BJ (cell line): ENCODE data around the gene SLC39A1. TPM values are rescaled to one million over a fixed set of nuclear protein-coding genes. Genes with fewer than 3 reads are reported as not detected.

Experiments
- CTCF ChIA-PET: fragments of 350-600 bp; formaldehyde crosslinking; extraction: SDS; loops from one replicate; lab custom pipeline; 2021; ENCODE audit warnings: antibody characterized with exemption, inconsistent platforms; lab: Yijun Ruan, JAX
- POLR2A ChIA-PET: fragments of 300-600 bp; sonication (Branson Sonifier 250); formaldehyde crosslinking; extraction: SDS; loops from one replicate; lab custom pipeline; 2021; ENCODE audit warnings: antibody characterized with exemption; lab: Charles Lee
- DNase-seq: peaks from one replicate; pipeline ENCODE4 v3.0.0-alpha.2; 2011; ENCODE audit warnings: low read depth
- H3K27me3 ChIP-seq: 2 replicates; pipeline ENCODE4 v1.6.0; 2011; ENCODE audit warnings: low read length; ENCODE audit not compliant: control insufficient read depth, insufficient read depth
- H3K36me3 ChIP-seq: 2 replicates; pipeline ENCODE4 v1.5.1; 2011; ENCODE audit warnings: low read length; ENCODE audit not compliant: control insufficient read depth, insufficient read depth
- H3K4me3 ChIP-seq: 2 replicates; pipeline ENCODE4 v1.5.1; 2011; ENCODE audit warnings: low read depth, mild to moderate bottlenecking, control low read depth, low read length
- CTCF ChIP-seq: IDR thresholded peaks from 2 replicates; pipeline ENCODE4 v1.5.1; 2011; ENCODE audit warnings: low read depth, mild to moderate bottlenecking, control low read depth, inconsistent platforms, low read length, moderate library complexity; ENCODE audit not compliant: insufficient read depth
- polyA plus RNA-seq: library from polyadenylated mRNA; depleted of rRNA; stranded (reverse); fragments of >200 nt; gene quantifications from 2 replicates; pipeline ENCODE4 v1.2.3, GENCODE V29; 2011

Gene SLC39A1
- polyA plus RNA-seq, 1 experiment = 121 TPM

- H3K27me3 ChIP-seq = no peaks in the 10 kb centered on the region
- ChIA-PET POLR2A (interaction anchor here (0.8 to 1.4 kb wide), 3 partner anchors 15 to 40 kb away, joined by 5 to 6 read pairs (median 6); partner anchors contain the start of genes GATAD2B, JTB and RPS27), CTCF (interaction anchor here (1.3 to 4.8 kb wide), 6 partner anchors 9 to 133 kb away, joined by 3 to 32 read pairs (median 8); partner anchors contain the start of genes DENND4B, JTB and RAB13)
- TF ChIP-seq CTCF = 0 out of 2 replicates have a peak, but pooled peaks have one; percentile 2
- peaks cover 14% of the 10 kb centered on the region for H3K36me3 ChIP-seq
- no peak for DNase-seq
- H3K4me3 ChIP-seq = peak overlapping the region; percentile 87
Observed at GRCh38 chr1:153962088-153963029, 978 bp downstream of the SLC39A1 start.

- no peak overlapping the region for H3K4me3 ChIP-seq
- TF ChIP-seq CTCF = no peak
- DNase-seq = no peak
- ChIA-PET CTCF (interaction anchor here (1.9 to 3.4 kb wide), 2 partner anchors 15 to 25 kb away, joined by 6 to 17 read pairs; partner anchors contain the start of genes DENND4B and RAB13), POLR2A (no interaction called here)
- no peaks in the 10 kb centered on the region for H3K27me3 ChIP-seq
- peaks cover 14% of the 10 kb centered on the region for H3K36me3 ChIP-seq
Observed at GRCh38 chr1:153961421-153961820, 1.9 kb downstream of the SLC39A1 start.

GRCh38 chr1:153960206-153960605 lies 3.1 kb downstream of the SLC39A1 start:
- ChIA-PET CTCF (interaction anchor here (1.9 to 3.4 kb wide), 3 partner anchors 14 to 163 kb away, joined by 4 to 17 read pairs (median 6); partner anchors contain the start of genes DENND4B and RAB13), POLR2A (no interaction called here)
- H3K4me3 ChIP-seq = no peak overlapping the region
- no peak for TF ChIP-seq CTCF
- peaks cover 14% of the 10 kb centered on the region for H3K36me3 ChIP-seq
- no peak for DNase-seq
- H3K27me3 ChIP-seq = no peaks in the 10 kb centered on the region

- DNase-seq = no peak
- peaks cover 15% of the 10 kb centered on the region for H3K36me3 ChIP-seq
- no peaks in the 10 kb centered on the region for H3K27me3 ChIP-seq
- POLR2A ChIA-PET = no interaction called here
- no peak overlapping the region for H3K4me3 ChIP-seq
- CTCF ChIA-PET = interaction anchor here (1.9 kb wide), 2 partner anchors 13 to 163 kb away, joined by 4 to 7 read pairs; partner anchors contain the start of gene DENND4B
- no peak for TF ChIP-seq CTCF
Observed at GRCh38 chr1:153959454-153959853, 3.9 kb downstream of the SLC39A1 start.

GRCh38 chr1:153958961-153959260 lies 4.4 kb downstream of the SLC39A1 start:
- H3K36me3 ChIP-seq = peaks cover 16% of the 10 kb centered on the region
- TF ChIP-seq CTCF = no peak
- ChIA-PET POLR2A (no interaction called here), CTCF (interaction anchor here (1.9 kb wide), 1 partner anchor 13 kb away, joined by 7 read pairs; the partner anchor contains the start of gene DENND4B)
- H3K4me3 ChIP-seq = no peak overlapping the region; the same call in 1 of the 2 replicates
- no peaks in the 10 kb centered on the region for H3K27me3 ChIP-seq
- DNase-seq = no peak
